Subcutaneous abdominal adipose tissue (tissue), 5 donors: Measurements from ENCODE around the gene B3GNT9.
A peak's percentile ranks its signal among the peaks of the same experiment; 100 is the strongest.

Experiments
- H3K27ac ChIP-seq: one replicate; pipeline ENCODE4 v1.7.0; 2013; ENCODE audit warnings: low read depth, mild to moderate bottlenecking, inconsistent platforms, low read length, moderate library complexity
- H3K27me3 ChIP-seq, 5 donors: one replicate each; pipeline ENCODE4 v1.7.0; 2013; ENCODE audit warnings: low read length in 5 of 5, inconsistent platforms in 1 of 5; ENCODE audit not compliant: control insufficient read depth in 5 of 5, insufficient read depth in 4 of 5
- H3K36me3 ChIP-seq, 5 donors: one replicate each; pipeline ENCODE4 v1.7.0; 2013; ENCODE audit warnings: low read length in 5 of 5; ENCODE audit not compliant: control insufficient read depth in 5 of 5, insufficient read depth in 5 of 5
- H3K4me1 ChIP-seq, 5 donors: one replicate each; pipeline ENCODE4 v1.7.0; 2013; ENCODE audit warnings: low read length in 5 of 5, mild to moderate bottlenecking in 3 of 5, moderate library complexity in 1 of 5; ENCODE audit not compliant: control insufficient read depth in 5 of 5, insufficient read depth in 5 of 5
- H3K4me3 ChIP-seq, 5 donors: one replicate each; pipeline ENCODE4 v1.7.0; 2013; ENCODE audit warnings: low read length in 5 of 5, low read depth in 1 of 5
- H3K9ac ChIP-seq, 5 donors: one replicate each; pipeline ENCODE4 v1.7.0; 2013; ENCODE audit warnings: low read length in 5 of 5, mild to moderate bottlenecking in 4 of 5, moderate library complexity in 3 of 5
- H3K9me3 ChIP-seq, 5 donors: one replicate each; pipeline ENCODE4 v1.7.0; 2013; ENCODE audit warnings: low read length in 5 of 5; ENCODE audit not compliant: control insufficient read depth in 5 of 5
- donor health status: healthy.
- donor health status: healthy.
- donor health status: healthy.
- donor health status: healthy.
- donor health status: healthy.

The B3GNT9 gene

GRCh38 chr16:67108489-67108888, 42.3 kb downstream of the B3GNT9 start:
- Histone ChIP-seq H3K4me1 (peaks cover 0 to 52% (median 37%) of the 10 kb centered on the region in 5 donors), H3K9me3 (no peaks in the 10 kb centered on the region), H3K27me3 (no peaks in the 10 kb centered on the region), H3K4me3 (no peak overlapping the region), H3K9ac (no peak overlapping the region), H3K36me3 (peaks cover 0 to 9% (median 2%) of the 10 kb centered on the region in 5 donors), H3K27ac (no peak overlapping the region)

GRCh38 chr16:67105881-67106280, 44.9 kb downstream of the B3GNT9 start:
- H3K27ac ChIP-seq = no peak overlapping the region
- H3K9ac ChIP-seq = peak overlapping the region in 1 of 5 donors; percentile 9
- H3K27me3 ChIP-seq = no peaks in the 10 kb centered on the region
- peaks cover 0 to 34% (median 30%) of the 10 kb centered on the region in 5 donors for H3K4me1 ChIP-seq
- H3K4me3 ChIP-seq = no peak overlapping the region
- no peaks in the 10 kb centered on the region for H3K36me3 ChIP-seq
- no peaks in the 10 kb centered on the region for H3K9me3 ChIP-seq

- Histone ChIP-seq H3K9me3 (no peaks in the 10 kb centered on the region), H3K27ac (peak overlapping the region; percentile 3), H3K4me1 (peaks cover 0 to 27% (median 24%) of the 10 kb centered on the region in 5 donors), H3K27me3 (no peaks in the 10 kb centered on the region), H3K36me3 (peaks cover 0 to 2% (median 0%) of the 10 kb centered on the region in 5 donors), H3K4me3 (no peak overlapping the region), H3K9ac (no peak overlapping the region)
Observed at GRCh38 chr16:67105246-67105645, 45.6 kb downstream of the B3GNT9 start.

DNA sequence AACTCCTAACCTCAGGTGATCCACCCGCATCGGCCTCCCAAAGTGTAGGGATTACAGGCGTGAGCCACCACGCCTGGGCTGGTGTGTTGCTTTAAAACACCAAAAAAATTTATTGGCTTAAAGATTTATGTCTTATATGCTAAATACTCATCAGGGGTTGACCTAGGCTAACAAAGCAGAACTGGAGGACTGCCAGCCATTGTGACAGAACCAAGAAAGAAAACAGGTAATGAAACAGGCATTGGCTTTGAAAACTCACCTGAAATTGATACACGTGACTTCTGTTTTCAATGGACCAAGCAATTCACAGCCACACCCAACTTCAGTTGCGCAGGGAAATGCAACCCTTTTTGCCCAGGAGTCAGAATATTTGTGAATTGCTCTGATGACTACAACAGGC, 46.0 kb downstream of the B3GNT9 start:
- Histone ChIP-seq H3K27me3 (no peaks in the 10 kb centered on the region), H3K36me3 (peaks cover 0 to 5% (median 1%) of the 10 kb centered on the region in 5 donors), H3K4me1 (peaks cover 0 to 25% (median 21%) of the 10 kb centered on the region in 5 donors), H3K9me3 (no peaks in the 10 kb centered on the region), H3K4me3 (no peak overlapping the region), H3K9ac (no peak overlapping the region), H3K27ac (peak overlapping the region; percentile 3)

GRCh38 chr16:67104061-67104460, 46.7 kb downstream of the B3GNT9 start:
- H3K9ac ChIP-seq = no peak overlapping the region
- no peak overlapping the region for H3K4me3 ChIP-seq
- H3K27ac ChIP-seq = no peak overlapping the region
- H3K27me3 ChIP-seq = no peaks in the 10 kb centered on the region
- no peaks in the 10 kb centered on the region for H3K9me3 ChIP-seq
- H3K4me1 ChIP-seq = peaks cover 0 to 19% (median 16%) of the 10 kb centered on the region in 5 donors
- peaks cover 0 to 9% (median 5%) of the 10 kb centered on the region in 5 donors for H3K36me3 ChIP-seq

GRCh38 chr16:67101311-67102082, 49.3 kb downstream of the B3GNT9 start:
- H3K27me3 ChIP-seq = no peaks in the 10 kb centered on the region
- no peak overlapping the region for H3K4me3 ChIP-seq
- H3K9me3 ChIP-seq = no peaks in the 10 kb centered on the region
- H3K36me3 ChIP-seq = peaks cover 0 to 11% (median 9%) of the 10 kb centered on the region in 5 donors
- no peak overlapping the region for H3K9ac ChIP-seq
- peaks cover 0 to 16% (median 13%) of the 10 kb centered on the region in 5 donors for H3K4me1 ChIP-seq
- H3K27ac ChIP-seq = no peak overlapping the region

DNA sequence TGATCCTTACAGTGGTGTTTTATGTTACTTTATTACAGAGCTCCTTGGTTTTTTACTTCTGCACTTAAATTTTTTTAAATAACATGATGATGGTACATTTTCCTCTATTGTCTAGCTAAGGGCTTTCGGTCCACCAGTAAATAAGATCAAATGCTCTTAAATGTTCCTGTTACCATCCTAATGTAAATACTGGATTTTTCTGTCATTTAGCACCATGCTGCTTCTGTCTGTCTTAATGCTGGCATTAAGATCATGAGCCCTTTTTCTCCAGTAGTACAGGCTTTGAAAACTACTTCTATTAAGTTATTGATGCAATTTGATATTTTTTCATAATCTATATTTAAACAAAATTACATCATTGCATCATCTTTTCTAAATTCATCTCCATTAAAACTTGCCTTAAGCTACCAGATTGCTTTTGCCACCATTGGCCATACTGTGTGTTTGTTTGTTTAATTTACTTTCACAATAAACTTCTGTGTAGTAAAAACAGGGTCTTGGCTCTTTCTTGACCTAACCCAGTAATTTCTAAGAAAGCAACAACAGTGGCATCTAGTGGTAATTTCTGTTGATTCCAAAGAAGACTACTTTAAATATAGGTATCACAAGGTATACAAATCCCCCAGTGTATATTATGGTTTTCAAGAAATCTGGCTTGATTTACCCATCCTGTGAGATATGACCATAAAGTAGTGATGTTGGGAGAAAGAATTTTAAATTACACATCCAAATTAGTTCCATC, 50.1 kb downstream of the B3GNT9 start:
- Histone ChIP-seq H3K9ac (no peak overlapping the region), H3K27ac (no peak overlapping the region), H3K36me3 (peaks cover 0 to 11% (median 9%) of the 10 kb centered on the region in 5 donors), H3K4me1 (peaks cover 0 to 13% (median 7%) of the 10 kb centered on the region in 5 donors), H3K9me3 (no peaks in the 10 kb centered on the region), H3K27me3 (no peaks in the 10 kb centered on the region), H3K4me3 (no peak overlapping the region)

GRCh38 chr16:67098599-67098998, 52.2 kb downstream of the B3GNT9 start:
- Histone ChIP-seq H3K4me1 (no peaks in the 10 kb centered on the region), H3K9ac (no peak overlapping the region), H3K4me3 (no peak overlapping the region), H3K27ac (no peak overlapping the region), H3K27me3 (no peaks in the 10 kb centered on the region), H3K36me3 (peaks cover 2 to 12% (median 9%) of the 10 kb centered on the region in 5 donors), H3K9me3 (no peaks in the 10 kb centered on the region)
